Tibial nerve (tissue), 4 donors: ENCODE data around the gene SPDYC. TPM values are rescaled to one million over a fixed set of nuclear protein-coding genes. Genes with fewer than 3 reads are reported as not detected.

ENCODE experiments used
- DNase-seq, 2 donors: peaks; one replicate each; pipeline ENCODE4 v3.0.0-alpha.2; 2019; ENCODE audit warnings: low spot score in 2 of 2
- H3K27ac ChIP-seq, 4 donors: fragments of 200-600 bp; sonication (generic) in 3 of 4; one replicate each; pipeline ENCODE4 v1.5.1; 2017 to 2019; ENCODE audit warnings: mild to moderate bottlenecking in 1 of 4
- H3K27me3 ChIP-seq, 2 donors: fragments of 200-600 bp; sonication (generic) in 1 of 2; one replicate each; pipeline versions ENCODE4 v1.5.1 to v1.6.0; 2017 to 2019
- H3K36me3 ChIP-seq, 3 donors: fragments of 200-600 bp; sonication (generic); one replicate each; pipeline ENCODE4 v1.5.1; 2018 to 2019
- H3K4me1 ChIP-seq, 4 donors: fragments of 200-600 bp; sonication (generic) in 3 of 4; one replicate each; pipeline ENCODE4 v1.5.1; 2017 to 2019
- H3K4me3 ChIP-seq, 4 donors: fragments of 200-600 bp; sonication (generic) in 3 of 4; one replicate each; pipeline ENCODE4 v1.5.1; 2017 to 2019; ENCODE audit warnings: mild to moderate bottlenecking in 1 of 4, moderate library complexity in 1 of 4
- H3K9me3 ChIP-seq, 4 donors: fragments of 200-600 bp; sonication (generic) in 3 of 4; one replicate each; pipeline ENCODE4 v1.5.1; 2017 to 2019
- EP300 ChIP-seq, 2 donors: sonication (generic); formaldehyde crosslinking; IDR thresholded peaks; one replicate each; pipeline ENCODE4 v1.6.1; 2017; ENCODE audit warnings: antibody characterized with exemption in 2 of 2, mild to moderate bottlenecking in 1 of 2
- POLR2A ChIP-seq, 2 donors: fragments of 450-650 bp; IDR thresholded peaks; one replicate each; pipeline ENCODE4 v1.6.1; 2017; ENCODE audit warnings: antibody characterized with exemption in 2 of 2, mild to moderate bottlenecking in 2 of 2, moderate library complexity in 2 of 2
- WGBS, 2 donors: methylation state at CpG; one replicate each; pipeline ENCODE4 v1.1.5; 2018; 5-methylcytosine and 5-hydroxymethylcytosine counted together
- total RNA-seq, 4 donors: library from RNA; depleted of rRNA; stranded (reverse); fragments of >200 nt; gene quantifications; one replicate each; pipeline ENCODE4 v1.1.0, GENCODE V29; 2016
- TF ChIP-seq, protein P1 (sequence below), 5 experiments: fragments of 200-600 bp in 3 of 5; fragments of 450-650 bp in 2 of 5; sonication (generic) in 3 of 5; IDR thresholded peaks; one replicate each; pipeline ENCODE4 v1.5.1; 2016 to 2019; ENCODE audit warnings: antibody characterized with exemption in 5 of 5, mild to moderate bottlenecking in 3 of 5, moderate library complexity in 2 of 5

Gene SPDYC
- total RNA-seq, 4 donors from 2014 or later = not detected

DNA sequence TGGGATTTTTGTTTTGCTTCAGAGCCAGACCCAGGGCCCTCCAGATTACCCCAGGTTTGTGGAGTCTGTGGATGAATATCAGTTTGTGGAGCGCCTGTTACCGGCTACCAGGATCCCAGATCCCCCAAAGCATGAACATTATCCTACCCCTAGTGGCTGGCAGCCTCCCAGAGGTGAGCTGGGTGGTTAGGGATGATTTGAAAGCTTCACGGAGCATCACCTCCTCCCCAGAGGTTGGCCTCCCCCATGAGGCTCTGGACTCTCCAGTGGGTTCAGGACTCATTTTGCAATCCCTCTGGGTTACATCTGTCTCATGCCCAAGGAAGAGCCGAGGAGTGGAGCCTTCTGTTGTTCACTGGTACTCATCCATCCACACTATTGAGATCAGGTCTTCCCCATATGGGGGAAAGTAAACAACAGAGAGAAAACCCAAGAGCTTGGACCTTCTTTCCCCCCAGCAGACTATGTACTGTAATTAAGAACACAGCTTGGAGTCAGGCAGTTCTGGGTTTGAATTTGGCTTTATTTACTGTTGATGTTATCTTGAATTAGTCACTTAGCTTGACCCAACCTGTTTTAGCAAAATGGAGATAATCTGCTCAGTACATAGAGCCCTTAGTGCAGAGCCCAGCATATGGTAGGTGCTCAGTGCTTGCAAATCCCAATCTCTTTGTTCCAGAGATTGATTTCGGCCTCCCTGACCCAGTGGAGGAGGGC lies 45.4 kb upstream of the SPDYC start:
- Histone ChIP-seq H3K4me3 (no peak overlapping the region), H3K9me3 (no peaks in the 10 kb centered on the region), H3K27ac (no peak overlapping the region), H3K4me1 (peaks cover 0 to 35% (median 10%) of the 10 kb centered on the region in 4 donors), H3K36me3 (peaks cover 0 to 69% (median 47%) of the 10 kb centered on the region in 3 donors), H3K27me3 (no peaks in the 10 kb centered on the region)
- no peak for DNase-seq
- WGBS, 2 donors = 84 to 88% methylated on average over 5 of the region's 5 CpGs
- TF ChIP-seq POLR2A (IDR thresholded peaks at IDR 0.05) = no peak
- TF ChIP-seq, protein P1, sequence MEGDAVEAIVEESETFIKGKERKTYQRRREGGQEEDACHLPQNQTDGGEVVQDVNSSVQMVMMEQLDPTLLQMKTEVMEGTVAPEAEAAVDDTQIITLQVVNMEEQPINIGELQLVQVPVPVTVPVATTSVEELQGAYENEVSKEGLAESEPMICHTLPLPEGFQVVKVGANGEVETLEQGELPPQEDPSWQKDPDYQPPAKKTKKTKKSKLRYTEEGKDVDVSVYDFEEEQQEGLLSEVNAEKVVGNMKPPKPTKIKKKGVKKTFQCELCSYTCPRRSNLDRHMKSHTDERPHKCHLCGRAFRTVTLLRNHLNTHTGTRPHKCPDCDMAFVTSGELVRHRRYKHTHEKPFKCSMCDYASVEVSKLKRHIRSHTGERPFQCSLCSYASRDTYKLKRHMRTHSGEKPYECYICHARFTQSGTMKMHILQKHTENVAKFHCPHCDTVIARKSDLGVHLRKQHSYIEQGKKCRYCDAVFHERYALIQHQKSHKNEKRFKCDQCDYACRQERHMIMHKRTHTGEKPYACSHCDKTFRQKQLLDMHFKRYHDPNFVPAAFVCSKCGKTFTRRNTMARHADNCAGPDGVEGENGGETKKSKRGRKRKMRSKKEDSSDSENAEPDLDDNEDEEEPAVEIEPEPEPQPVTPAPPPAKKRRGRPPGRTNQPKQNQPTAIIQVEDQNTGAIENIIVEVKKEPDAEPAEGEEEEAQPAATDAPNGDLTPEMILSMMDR (IDR thresholded peaks at IDR 0.05) = no peak
- no peak for TF ChIP-seq EP300 (IDR thresholded peaks at IDR 0.05)

DNA sequence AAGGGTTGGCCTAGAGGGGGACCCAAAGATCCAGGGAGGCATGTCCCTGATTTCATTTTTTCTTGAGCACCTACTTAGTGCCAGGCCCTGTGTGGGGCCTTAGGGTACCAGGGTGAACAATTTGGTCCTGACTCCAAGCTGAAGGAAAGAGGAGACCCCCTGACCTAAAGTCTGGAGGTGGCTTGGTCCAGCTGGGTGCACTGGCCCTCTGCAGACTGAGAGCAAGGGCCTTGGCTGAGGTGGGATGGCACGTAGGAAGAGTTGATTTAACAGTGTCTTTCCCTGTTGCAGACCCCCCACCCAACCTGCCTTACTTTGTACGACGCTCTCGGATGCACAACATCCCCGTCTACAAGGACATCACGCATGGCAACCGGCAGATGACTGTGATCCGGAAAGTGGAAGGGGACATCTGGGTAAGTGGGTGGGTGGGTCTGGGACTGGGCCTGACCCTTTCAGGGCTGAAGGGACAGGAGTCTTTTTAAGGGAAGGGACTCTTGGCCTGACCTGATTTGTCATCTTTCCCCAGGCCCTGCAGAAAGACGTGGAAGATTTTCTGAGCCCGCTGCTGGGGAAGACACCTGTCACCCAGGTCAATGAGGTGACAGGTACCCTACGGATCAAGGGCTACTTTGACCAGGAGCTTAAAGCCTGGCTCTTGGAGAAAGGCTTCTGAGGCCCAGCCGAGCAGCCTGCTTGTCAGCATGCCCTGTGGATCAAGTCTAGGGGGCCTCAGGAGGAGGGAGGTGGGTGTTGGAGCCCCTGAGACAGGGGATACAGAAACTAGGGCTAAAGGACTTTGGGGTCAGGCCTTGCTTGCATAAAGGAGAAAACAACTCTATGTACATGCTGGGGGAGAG lies 44.6 kb upstream of the SPDYC start:
- no peaks in the 10 kb centered on the region for H3K27me3 ChIP-seq
- H3K4me1 ChIP-seq = peaks cover 0 to 27% (median 9%) of the 10 kb centered on the region in 4 donors
- no peak overlapping the region for H3K27ac ChIP-seq
- WGBS, 2 donors = 87 to 89% methylated on average over 12 of the region's 12 CpGs
- H3K4me3 ChIP-seq = no peak overlapping the region
- TF ChIP-seq, protein P1 (IDR thresholded peaks at IDR 0.05) = no peak
- TF ChIP-seq EP300 (IDR thresholded peaks at IDR 0.05) = no peak
- no peak for TF ChIP-seq POLR2A (IDR thresholded peaks at IDR 0.05)
- H3K9me3 ChIP-seq = no peaks in the 10 kb centered on the region
- DNase-seq = no peak
- H3K36me3 ChIP-seq = peaks cover 0 to 69% (median 48%) of the 10 kb centered on the region in 3 donors

DNA sequence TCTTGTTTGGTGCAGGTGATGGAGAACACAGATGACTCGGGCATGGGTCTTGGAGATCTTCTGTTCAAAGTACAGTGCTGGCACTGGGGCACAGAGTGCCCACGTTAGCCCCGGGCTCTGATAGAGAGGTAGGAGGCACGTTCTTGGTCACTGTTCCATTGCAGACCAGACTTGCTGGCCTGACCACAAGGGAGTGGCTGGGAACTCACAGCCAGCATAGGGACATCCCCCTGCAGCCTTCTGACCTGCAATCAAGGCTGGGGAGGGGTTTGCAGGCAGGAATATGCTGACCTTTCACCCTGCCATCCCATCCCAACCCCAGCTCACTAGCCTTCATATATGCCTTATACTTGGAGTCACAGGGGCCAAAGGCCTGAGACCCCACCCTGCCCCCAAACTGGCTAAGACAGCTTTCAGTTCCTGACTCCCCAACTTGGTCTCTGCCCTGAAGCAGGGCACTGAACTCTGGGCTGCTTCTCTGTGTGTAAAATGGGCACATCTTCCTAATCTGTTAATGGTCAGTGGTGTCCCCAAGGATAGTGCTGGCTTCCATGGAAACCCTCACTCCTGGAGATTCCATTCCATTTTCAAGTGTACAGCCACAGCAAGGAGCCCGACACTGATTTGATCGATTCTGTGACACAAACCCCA lies 43.3 kb upstream of the SPDYC start:
- Histone ChIP-seq H3K9me3 (no peaks in the 10 kb centered on the region), H3K36me3 (peaks cover 0 to 76% (median 51%) of the 10 kb centered on the region in 3 donors), H3K4me1 (peaks cover 0 to 24% (median 0%) of the 10 kb centered on the region in 4 donors), H3K27me3 (no peaks in the 10 kb centered on the region), H3K27ac (no peak overlapping the region), H3K4me3 (no peak overlapping the region)
- 67 to 76% methylated on average over 4 to 6 of the region's 6 CpGs for WGBS, 2 donors
- no peak for DNase-seq
- TF ChIP-seq POLR2A (IDR thresholded peaks at IDR 0.05) = no peak
- TF ChIP-seq, protein P1 (IDR thresholded peaks at IDR 0.05) = no peak
- no peak for TF ChIP-seq EP300 (IDR thresholded peaks at IDR 0.05)

DNA sequence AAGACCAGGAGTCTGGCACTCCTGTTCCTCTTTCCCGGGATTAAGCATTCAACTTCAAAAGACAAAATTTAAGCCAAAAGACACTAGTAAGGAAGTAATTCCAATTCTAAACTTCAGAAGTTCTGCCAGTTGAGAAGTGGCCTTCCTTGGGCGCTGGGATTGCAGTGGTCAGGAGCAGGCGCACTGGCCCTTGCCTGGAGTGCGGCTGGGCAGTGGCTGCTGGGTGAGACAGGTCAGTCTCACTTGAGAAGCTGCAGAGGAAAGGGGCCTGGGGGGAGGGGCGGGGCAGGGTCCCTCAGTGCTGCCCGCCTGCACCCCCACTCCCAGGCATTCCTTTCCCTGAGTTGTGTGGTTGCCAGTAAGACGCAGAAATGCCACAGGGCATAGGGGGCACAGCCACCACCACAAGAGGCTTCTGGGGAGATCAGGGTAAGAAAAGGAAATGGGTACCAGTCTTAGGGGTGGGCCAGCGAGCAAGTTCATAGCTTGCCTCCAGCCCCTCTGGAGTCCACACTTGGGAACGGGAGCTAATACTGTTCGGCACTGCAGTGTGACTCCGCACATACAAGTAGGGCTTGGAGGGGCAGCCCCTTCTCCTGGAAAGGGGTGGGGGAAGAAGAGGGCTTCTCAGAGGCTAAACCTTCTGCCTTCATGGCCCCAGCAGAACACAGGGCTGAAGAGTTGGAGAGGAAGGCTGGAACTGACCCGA lies 42.4 kb upstream of the SPDYC start:
- no peak for DNase-seq
- Histone ChIP-seq H3K27ac (no peak overlapping the region), H3K36me3 (peaks cover 0 to 85% (median 53%) of the 10 kb centered on the region in 3 donors), H3K27me3 (no peaks in the 10 kb centered on the region), H3K4me3 (no peak overlapping the region), H3K9me3 (no peaks in the 10 kb centered on the region), H3K4me1 (peaks cover 0 to 30% (median 2%) of the 10 kb centered on the region in 4 donors)
- TF ChIP-seq, protein P1 (IDR thresholded peaks at IDR 0.05) = no peak
- TF ChIP-seq POLR2A (IDR thresholded peaks at IDR 0.05) = no peak
- no peak for TF ChIP-seq EP300 (IDR thresholded peaks at IDR 0.05)
- WGBS, 2 donors = 71 to 78% methylated on average over 12 of the region's 12 CpGs
